Measurements from ENCODE around the gene RNF44. TPM values are rescaled to one million over a fixed set of nuclear protein-coding genes. Genes with fewer than 3 reads are reported as not detected.

RNF44 gene
- total RNA-seq, 4 donors from 2014 or later: 7.5 to 15.1 (median 9.8) TPM

GRCh38 chr5:176543428-176544182 is 6.4 kb upstream of the RNF44 start:
- no peak for TF ChIP-seq CTCF (IDR thresholded peaks at IDR 0.05; ENCODE audit: low read depth)

GRCh38 chr5:176542596-176543427 is 5.6 kb upstream of the RNF44 start:
- TF ChIP-seq CTCF (IDR thresholded peaks at IDR 0.05; ENCODE audit: low read depth): no peak

GRCh38 chr5:176542135-176542595 is 5.0 kb upstream of the RNF44 start:
- TF ChIP-seq CTCF (IDR thresholded peaks at IDR 0.05; ENCODE audit: low read depth): no peak

GRCh38 chr5:176541338-176542134 is 4.3 kb upstream of the RNF44 start:
- TF ChIP-seq CTCF (IDR thresholded peaks at IDR 0.05; ENCODE audit: low read depth): no peak

GRCh38 chr5:176540956-176541337 is 3.7 kb upstream of the RNF44 start:
- no peak for TF ChIP-seq CTCF (IDR thresholded peaks at IDR 0.05; ENCODE audit: low read depth)

- no peak for TF ChIP-seq CTCF (IDR thresholded peaks at IDR 0.05; ENCODE audit: low read depth)
These were observed 3.3 kb upstream of the RNF44 start for GRCh38 chr5:176540476-176540899.
